HT-29 (cell line): ENCODE measurements around the gene HERC2. TPM values are rescaled to one million over a fixed set of nuclear protein-coding genes. Genes with fewer than 3 reads are reported as not detected.
"Not testable (repeated sequence)": the region's sequence is repeated elsewhere in the genome, so short reads cannot be mapped to it uniquely, and the experiment has no call there.

Source experiments
- DNase-seq: peaks from one replicate; pipeline ENCODE4 v3.0.0-alpha.2; 2015; ENCODE audit warnings: low spot score
- total RNA-seq: library from RNA; depleted of rRNA; stranded (reverse); fragments of >200 nt; shearing (Covaris generic); gene quantifications from 2 replicates; pipeline ENCODE4 v1.2.3, GENCODE V29; 2014

Gene HERC2
- total RNA-seq, 1 experiment from 2014 or later, result 84.9 TPM

DNA sequence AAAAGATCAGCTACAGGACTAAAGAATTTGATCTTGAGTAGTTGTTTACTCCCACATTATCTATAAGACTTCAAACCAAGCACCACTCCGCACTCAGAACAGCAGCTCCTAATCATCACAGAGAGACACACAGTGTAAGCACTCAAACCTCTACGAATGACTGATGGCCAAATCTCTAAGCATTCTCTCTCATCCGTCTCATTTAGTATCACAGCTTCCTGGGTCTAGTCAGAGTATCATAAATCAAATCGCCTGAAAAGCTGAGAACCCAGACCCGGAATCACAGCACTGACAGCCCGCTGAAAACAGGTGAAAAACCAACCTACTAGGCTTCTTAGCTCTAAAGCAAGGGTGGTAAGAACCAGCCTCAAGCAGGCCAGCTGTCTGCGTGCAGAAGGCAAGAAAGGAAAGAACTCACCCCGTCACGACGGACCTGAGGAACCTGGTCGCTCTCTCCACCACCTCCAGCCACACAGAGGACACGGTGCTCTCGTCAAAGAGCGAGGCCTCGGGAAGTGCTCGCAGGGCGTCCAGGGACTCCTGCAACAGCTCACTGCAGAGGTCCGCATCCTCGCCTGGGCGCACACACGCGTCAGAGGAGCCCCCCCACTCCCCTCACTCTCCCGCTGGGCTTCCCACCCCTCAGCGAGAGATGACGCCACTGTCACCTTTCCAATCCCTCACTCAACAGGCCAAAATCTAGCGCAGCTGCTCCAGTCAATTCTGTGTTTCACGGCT lies 47.9 kb downstream of the HERC2 start:
- DNase-seq, result no peak

- DNase-seq, result no peak
Observed at GRCh38 chr15:28273468-28273867, 48.5 kb downstream of the HERC2 start.

DNA sequence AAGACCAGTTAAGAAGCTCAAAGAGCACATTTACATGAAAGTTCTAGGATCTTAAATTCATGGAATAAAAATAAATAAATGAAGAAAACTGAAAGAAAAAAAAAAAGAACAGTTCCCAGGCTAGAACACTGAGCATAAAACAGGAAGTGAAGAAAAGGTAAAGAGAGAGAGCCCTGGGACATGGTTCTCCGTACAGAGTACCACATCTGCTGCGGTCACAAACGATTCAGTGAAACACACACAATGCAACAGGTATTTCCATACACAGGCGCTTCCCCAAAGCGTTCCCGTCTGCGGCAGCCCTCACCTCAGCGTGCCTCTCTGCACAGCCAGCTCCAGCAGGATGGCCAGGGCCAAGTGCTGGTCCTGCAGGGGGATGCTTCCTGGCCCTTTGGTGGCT lies 49.4 kb downstream of the HERC2 start:
- DNase-seq, result no peak

DNA sequence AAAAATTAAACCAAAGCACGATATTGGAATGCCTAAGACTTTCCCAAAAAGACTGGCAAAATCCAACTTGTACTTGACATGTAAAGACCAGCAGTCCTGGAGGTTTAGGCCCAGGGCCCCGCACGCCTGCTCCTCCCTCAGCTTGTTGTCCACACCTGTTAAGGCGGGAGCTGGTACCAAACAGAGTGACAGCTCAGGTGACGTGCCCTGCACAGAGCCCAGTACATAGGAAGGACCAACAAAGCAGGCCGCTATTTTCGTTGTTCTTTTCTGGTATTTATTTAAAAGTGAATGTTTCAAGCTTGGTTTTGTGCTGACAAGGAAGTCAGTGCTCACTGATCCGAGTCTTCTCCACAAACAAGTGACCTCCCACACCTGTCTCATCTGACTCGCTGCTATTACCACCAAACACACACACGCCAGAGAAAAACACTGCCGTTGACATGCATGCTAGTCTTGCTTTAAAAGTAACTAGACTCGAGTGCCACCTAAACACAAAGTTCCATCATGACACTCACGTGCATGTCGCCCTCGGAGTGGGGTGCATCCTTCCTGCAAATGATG lies 50.2 kb downstream of the HERC2 start:
- DNase-seq, result no peak

DNA sequence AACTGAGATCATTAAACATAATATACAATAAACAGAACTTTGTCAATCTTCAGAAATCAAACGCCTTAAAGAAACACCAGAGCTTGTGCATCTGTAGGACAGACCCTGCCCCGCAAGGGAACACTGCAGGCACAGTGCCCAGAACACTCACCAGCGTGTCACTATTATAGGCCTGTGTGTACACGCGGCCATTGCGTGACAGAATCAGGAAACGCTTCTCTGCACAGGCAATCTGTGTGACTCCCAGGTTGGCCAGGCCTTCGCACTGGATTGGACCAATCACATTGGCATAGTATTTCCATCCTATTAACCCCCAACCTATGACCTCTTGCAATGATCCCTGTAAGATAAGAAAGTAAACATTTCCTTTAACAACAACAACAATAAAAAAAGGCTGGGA lies 52.9 kb downstream of the HERC2 start:
- DNase-seq, result no peak

GRCh38 chr15:28267727-28268126 lies 54.3 kb downstream of the HERC2 start:
- DNase-seq, result no peak

DNA sequence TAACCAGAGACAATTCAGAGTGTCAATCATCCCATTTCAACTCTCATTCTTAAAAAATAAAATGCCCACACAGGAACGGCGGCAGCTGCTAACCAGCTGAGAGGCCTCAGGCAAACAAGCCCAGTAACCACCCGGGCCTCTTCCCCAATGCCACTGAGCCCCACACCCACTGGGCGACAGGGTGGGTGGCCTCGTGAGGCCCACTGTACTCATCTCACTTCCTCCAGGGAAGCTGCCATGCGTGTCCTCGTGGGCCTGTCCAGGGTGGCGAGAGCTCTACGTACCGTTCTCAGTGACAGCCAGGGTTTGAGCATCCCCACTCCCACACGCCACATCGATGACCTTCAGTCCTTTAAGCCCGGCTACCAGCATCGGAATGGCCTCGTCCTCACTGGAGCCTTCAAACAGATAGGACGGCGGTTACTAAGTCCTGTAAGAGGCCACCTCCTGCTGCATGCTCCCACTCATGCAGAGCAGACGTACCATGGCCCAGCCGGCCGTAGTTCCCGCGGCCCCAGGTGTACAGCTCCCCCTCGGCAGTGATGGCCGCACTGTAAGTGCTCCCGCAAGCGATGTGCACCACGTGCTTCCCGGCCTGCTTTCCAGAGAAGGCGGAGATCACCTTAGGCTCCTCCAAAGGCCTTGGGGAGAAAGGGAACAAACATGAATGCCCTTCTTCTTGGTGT lies 56.5 kb downstream of the HERC2 start:
- no peak for DNase-seq

DNA sequence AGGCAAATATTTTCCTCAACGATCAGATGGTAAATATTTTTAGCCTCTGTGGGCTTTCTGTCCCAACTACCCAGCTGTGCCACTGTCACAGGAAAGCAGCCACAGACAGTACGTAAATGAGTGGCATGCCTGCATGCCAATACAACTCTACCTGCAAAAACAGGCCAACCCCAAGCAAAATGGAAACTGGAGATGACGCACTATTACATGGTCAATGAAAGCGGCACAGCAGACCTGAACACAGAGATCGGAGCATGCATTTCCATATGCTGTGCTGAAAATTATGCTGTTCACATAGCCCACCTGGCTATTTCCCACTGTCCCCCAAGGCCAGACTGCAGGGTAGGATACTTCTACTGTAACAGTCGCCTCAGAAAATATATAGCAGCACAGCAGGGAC lies 57.8 kb downstream of the HERC2 start:
- no peak for DNase-seq

DNA sequence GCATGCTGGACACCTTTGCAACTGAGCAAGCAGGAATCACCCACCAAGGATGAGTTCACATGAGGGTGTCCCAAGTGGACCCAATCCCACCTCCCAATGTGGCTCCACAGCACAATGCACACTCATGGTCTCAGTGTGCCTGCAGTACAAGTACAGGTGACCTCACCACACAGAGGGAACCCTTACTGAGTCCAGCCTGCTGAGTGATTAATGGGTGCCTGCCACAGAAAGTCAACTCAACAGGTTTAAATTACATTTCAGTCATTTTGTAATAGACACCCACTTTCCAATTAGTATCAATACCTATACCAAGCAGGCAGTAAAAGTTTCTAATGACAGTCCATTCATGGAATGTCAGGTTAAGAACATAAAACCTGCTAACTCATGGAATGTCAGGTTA lies 59.5 kb downstream of the HERC2 start:
- DNase-seq, result no peak

DNA sequence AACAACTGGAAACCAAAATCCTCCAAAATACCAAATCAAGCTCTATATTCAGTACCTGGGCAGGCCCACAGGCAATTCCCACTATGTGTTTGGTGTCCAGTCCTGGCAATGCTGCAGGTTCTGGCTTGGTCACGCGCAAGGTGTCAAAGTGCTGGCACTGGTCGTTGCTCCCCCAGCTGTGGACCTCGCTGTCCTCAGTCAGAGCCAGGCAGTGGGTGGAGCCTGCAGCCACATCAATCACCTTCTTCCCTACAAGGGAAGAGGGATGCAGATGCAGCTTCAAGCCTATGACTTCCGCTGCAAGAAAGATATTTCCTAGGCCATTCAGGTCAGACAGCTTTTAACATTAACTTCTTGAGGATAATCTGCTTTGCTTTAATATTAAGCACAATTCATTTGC lies 61.3 kb downstream of the HERC2 start:
- DNase-seq, result no peak

DNA sequence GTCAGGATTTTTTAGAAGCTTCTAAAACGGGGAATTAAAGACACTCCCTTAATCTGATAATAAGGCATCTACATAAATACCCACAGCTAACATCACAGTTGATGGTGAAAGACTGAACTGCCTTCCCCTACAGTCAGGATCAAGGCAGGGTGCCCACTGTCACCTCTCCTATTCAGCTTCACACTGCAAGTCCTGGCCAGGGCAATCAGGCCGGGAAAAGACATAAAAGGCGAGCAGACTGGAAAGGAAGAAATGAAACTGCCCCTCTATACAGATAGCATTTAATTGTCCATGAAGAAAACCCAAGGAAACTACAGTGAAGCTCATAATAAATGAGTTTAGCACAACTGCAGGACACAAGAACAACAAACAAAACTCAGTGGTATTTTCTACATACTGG lies 61.7 kb downstream of the HERC2 start:
- no peak for DNase-seq

- no peak for DNase-seq
Observed at GRCh38 chr15:28255965-28256364, 66.0 kb downstream of the HERC2 start.

DNA sequence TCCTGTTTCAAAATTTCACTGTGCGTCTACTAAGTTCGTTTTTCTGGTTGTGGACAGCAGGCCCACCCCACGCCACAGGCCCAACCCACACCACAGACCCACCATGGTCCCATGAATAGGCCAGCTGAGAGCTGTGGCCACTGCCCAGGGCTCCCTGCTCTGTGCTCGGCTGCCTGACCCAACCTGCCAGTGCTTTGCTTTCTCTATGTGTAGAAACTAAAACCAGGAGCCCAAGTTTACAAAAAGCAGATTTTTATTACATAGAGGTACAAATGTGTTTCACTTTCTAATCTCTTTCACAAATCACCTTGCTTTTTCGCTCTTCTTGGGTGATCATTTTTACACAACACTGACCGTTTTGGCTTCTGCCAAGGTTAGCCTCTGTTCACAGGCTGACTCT lies 69.1 kb downstream of the HERC2 start:
- DNase-seq, result no peak

DNA sequence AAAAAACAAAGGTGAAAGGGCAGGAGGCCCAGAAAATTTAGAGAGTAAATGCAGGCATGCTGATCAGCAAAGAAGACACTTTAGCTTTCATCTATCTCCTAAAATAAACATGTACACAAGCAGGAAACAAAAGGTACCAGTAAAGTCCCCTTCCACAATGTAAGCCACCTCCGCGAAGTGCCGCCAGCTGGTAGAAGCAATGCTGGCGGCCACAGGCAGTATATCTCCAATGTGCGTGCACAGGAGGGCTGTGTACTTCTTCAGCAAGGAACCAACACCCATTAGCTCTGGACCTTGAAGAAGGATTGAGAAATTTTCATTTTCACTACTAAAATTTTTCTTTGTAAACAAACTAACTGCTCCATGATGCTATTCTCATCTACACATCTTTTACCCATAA lies 75.4 kb downstream of the HERC2 start:
- DNase-seq, result no peak

- DNase-seq, result no peak
Observed at GRCh38 chr15:28243901-28244300, 78.1 kb downstream of the HERC2 start.

- DNase-seq, result no peak
Observed at GRCh38 chr15:28243399-28243798, 78.6 kb downstream of the HERC2 start.

- DNase-seq, result not testable (repeated sequence)
Observed at GRCh38 chr15:28238296-28238695, 83.7 kb downstream of the HERC2 start.

- DNase-seq, result not testable (repeated sequence)
Observed at GRCh38 chr15:28231743-28232142, 90.2 kb downstream of the HERC2 start.

- not testable (repeated sequence) for DNase-seq
Observed at GRCh38 chr15:28231336-28231735, 90.6 kb downstream of the HERC2 start.

DNA sequence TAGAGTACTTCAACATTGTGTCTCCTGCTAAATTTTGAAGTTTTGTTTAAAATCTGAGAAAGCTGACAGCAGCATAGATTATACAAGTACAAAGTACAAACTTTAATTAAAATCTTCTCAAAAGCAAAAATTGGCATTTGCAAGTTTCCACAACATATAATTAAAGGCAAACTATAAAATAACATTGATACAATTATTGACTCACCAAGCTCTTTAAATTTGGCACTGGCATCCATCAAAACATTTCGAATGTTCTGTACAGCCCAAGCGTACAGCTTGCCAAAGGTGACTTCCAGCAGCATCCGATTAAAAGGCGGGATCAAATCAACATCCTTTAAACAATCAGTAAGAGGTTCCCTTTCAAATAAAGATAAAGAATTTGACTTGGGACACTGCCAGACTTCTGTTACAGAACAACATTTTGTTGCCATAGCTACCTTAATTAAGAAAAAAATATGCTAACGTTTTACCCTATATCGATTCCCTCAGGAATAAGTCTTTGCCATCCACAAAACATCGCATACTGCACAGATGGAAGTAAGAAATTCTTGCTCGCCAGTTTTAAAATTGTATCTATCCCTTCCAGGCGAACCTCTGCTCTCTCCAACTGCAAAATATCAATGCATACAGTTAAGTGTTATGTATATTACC lies 92.9 kb downstream of the HERC2 start:
- DNase-seq, result not testable (repeated sequence)

- DNase-seq, result no peak
Observed at GRCh38 chr15:28228096-28228495, 93.9 kb downstream of the HERC2 start.

DNA sequence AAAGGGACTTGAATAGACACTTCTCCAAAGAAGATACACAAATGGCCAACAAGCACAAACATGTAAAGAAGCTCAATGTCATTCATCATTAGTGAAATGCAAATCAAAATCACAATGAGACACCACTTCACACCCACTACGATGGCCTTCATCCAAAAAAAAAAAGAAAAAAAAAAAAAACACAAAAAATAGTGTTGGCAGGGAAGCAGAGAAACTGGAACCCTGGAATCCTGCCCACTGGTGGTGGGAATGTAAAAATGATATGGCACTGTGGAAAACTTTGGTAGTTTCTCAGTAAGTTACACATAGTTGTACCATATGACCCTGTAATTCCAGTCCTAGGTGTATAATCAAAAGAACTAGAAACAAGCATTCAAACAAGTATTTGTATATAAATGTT lies 94.7 kb downstream of the HERC2 start:
- DNase-seq, result peak; percentile 3
